Measurements from ENCODE around the gene SYNGAP1.

DNA sequence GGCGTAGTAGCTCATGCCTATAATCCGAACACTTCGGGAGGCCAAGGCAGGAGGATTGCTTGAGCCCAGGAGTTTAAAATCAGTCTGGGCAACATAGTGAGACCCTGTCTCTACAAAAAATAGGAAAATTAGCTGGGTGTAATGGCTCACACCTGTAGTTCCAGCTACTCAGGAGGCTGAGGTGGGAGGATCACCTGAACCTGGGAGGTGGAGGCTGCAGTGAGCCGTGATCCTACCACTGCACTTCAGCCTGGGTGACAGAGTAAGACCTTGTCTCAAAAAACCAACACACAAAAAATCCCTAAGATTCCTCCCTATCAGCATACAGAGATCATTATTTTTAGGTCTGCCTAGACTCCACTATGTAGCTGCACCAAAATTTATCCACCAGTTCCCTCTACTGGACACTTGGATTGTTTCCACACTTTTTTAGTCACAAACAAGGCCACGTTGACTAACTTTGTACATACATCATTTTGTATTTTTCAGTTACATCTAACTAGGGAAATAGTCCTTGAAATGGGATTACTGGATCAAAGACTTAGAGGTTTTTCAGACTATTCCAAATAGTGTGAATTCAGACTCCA, 12.6 kb upstream of the SYNGAP1 start:
- TF ChIP-seq, protein P1, sequence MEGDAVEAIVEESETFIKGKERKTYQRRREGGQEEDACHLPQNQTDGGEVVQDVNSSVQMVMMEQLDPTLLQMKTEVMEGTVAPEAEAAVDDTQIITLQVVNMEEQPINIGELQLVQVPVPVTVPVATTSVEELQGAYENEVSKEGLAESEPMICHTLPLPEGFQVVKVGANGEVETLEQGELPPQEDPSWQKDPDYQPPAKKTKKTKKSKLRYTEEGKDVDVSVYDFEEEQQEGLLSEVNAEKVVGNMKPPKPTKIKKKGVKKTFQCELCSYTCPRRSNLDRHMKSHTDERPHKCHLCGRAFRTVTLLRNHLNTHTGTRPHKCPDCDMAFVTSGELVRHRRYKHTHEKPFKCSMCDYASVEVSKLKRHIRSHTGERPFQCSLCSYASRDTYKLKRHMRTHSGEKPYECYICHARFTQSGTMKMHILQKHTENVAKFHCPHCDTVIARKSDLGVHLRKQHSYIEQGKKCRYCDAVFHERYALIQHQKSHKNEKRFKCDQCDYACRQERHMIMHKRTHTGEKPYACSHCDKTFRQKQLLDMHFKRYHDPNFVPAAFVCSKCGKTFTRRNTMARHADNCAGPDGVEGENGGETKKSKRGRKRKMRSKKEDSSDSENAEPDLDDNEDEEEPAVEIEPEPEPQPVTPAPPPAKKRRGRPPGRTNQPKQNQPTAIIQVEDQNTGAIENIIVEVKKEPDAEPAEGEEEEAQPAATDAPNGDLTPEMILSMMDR (IDR thresholded peaks at IDR 0.05): no peak
- no peak for TF ChIP-seq EP300 (IDR thresholded peaks at IDR 0.05)
